ENCODE results near the gene UBE2Q1.

UBE2Q1 gene

GRCh38 chr1:154502066-154502743 lies 56.3 kb downstream of the UBE2Q1 start, which contains the start of the genes SHE and TDRD10:
SHE (minus strand) TSS chr1:154502412; CDS start chr1:154502026, 386 bp downstream.
TDRD10 (plus strand) TSS chr1:154502219; CDS start chr1:154506904, 4,685 bp downstream.
- DNase-seq, result no peak

- DNase-seq, result no peak
Observed at GRCh38 chr1:154501423-154502065, 56.9 kb downstream of the UBE2Q1 start.

- no peak for DNase-seq
Observed at GRCh38 chr1:154500533-154500932, 57.9 kb downstream of the UBE2Q1 start.

- no peak for DNase-seq
Observed at GRCh38 chr1:154499446-154499845, 59.0 kb downstream of the UBE2Q1 start.
